ENCODE data around the gene COPS6.
A peak's percentile ranks its signal among the peaks of the same experiment; 100 is the strongest.

COPS6 gene

DNA sequence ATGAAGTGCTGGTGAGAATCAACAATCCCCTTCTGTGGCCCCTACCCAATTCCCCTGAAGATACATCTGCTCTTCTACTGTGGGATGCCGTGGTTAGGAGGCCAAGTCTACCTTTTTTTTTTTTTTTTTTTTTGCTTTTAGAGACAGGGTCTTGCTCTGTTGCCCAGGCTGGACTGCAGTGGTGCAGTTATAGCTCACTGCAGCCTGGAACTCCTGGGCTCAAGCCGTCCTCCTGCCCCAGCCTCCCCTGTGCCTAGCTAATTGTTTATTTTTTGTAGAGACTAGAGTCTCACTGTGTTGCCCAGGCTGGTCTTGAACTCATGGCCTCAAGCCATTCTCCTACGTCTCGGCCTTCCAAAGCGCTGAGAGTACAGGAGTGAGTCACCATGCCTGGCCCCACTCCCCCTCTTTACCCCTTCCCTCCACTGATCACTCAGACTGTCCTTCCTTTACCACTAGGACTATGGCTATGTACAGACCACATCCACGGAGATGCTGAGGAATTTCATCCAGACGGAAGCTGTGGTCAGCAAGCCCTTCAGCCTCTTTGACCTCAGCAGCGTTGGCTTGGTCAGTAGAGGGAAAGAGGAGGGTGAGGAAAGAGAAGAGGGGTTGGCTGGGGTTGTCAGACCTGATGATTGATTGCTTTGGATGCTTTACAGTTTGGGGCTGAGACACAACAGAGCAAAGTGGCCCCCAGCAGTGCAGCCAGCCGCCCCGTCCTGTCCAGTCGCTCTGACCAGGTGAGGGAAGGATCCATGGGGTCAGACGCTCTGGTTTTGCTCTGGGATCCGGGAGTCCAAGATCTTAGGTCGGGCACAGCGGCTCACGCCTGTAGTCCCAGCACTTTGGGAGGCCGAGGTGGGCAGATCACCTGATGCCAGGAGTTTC, 14.4 kb downstream of the COPS6 start:
- DNase-seq (ENCODE audit: low read depth), result peak; percentile 49

DNA sequence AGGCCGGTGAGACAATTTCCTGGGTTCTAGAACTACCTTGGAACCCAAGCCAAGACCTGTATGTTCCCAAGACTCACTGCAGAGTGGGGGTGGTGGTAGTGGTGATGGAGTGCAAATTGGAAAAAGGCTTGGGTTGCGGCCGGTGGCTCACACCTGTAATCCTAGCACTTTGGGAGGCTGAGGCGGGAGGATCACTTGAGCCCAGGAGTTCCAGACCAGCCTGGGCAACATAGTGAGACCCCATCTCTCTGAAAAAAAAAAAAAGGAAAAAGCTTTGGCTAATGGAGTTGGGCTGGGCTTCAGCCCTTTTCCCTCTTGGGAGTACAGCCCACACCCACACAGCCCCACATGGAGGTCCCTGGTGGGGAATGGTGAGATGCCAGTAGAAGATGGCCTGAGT, 16.8 kb downstream of the COPS6 start:
- no peak for DNase-seq (ENCODE audit: low read depth)

DNA sequence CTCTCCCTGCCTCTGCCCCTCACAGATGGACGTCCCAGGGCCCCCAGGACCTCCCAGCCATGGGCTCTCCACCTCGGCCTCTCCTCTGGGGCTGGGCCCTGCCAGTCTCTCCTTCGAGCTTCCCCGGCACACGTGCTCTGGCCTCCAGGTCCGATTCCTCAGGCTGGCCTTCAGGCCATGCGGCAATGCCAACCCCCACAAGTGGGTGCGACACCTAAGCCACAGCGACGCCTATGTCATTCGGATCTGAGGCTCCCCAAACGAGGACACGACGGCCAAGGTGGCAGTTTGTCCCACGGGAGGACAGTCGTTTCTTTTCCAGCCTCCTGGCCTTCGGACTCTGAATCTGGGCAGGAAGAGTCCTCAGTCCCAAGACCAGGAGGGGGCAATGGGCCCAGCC, 17.9 kb downstream of the COPS6 start:
- no peak for DNase-seq (ENCODE audit: low read depth)

DNA sequence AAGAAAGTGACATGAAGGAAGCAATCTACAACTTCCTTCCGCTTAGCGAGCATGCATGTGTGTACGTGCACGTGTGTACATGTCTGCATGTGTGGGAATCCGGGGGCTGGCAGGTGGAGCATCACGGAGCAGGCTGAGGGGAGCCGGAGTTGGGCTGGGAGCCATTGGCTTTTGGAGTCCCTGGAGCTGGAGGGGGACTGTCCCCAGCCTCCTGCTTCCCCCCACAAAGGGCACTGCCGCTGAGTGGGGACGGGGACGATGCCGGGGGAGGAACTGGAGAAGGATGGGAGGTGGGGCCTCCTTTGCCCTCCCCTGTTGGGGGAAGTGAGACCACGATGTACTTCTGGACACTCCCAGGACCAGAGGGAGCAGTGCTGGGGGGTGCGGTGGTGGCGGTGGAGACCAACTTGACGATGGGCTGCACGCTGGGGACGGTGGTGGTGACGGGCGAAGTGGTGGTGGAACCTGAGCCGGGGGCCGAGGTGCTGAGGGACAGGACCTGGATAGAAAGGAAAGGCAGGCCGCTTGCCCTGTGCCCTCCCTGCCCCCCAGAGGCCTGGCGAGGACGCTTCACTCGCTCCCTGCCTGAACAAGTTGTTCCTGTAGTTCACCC, 18.5 kb downstream of the COPS6 start:
- DNase-seq (ENCODE audit: low read depth), result no peak

DNA sequence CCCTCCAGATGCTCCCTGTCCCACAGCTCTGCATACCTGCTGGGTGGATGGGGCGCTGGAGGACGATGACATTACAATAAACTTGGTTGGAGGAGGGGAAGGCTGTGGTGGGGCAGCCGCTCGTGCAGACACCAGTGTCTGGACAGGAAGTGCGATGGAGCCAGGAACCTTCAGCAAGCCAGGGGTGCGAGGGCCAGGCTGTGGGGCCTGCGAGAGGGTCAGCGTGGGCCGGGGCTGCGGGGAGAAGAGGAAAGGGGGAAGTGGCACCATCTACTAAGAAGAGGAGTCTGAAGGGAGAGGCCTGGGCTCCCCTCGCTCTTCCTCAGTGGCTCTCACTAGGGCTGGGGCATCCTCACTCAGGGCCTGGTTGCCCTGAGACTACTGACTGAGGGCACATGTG, 19.1 kb downstream of the COPS6 start:
- DNase-seq (ENCODE audit: low read depth), result no peak

DNA sequence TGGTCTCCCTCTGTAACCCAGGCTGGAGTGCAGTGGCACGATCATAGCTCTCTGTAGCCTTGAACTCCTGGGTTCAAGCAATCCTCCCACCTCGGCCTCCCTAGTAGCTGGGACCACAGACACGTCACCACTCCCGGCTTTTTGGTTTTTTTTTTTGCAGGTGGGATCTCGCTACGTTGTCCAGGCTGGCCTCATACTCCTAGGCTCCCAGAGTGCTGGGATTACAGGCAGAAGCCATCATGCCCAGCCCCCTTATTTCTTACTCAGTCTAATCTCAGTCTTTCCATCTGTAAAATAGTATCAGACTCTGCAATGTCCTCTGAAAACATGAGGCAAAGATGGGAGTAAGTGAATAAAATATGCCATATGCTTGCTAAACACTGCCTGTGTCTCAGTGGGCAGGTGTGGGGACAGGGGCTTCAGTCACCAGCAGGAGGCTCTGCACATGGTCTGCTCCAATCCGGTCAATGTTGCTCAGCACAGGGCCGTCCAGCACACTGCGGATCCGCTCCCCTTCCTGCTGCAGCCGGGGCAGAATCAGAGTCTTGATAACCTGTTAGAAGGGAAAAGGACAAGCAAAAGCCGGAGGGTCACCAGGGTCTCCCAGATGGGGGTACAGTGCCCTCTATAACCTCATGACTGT, 20.9 kb downstream of the COPS6 start:
- DNase-seq (ENCODE audit: low read depth), result no peak

DNA sequence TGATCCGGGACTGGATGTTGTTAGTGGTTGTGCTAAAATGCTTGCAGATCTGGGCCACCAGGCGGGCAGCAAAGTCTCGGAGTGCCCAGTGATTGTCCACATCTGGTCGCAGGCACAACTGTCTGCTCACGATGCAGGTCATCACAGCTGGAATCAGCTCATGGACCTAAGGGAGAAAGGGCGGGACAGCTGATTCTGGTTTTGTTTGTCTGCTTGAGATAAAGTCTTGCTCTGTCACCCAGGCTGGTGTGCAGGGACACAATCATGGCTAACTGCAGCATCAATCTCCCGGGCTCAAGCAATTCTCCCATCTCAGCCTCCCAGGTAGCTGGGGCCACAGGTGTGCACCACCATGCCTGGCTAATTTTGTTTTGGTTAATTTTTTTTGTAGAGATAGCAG, 22.4 kb downstream of the COPS6 start:
- DNase-seq (ENCODE audit: low read depth), result no peak

DNA sequence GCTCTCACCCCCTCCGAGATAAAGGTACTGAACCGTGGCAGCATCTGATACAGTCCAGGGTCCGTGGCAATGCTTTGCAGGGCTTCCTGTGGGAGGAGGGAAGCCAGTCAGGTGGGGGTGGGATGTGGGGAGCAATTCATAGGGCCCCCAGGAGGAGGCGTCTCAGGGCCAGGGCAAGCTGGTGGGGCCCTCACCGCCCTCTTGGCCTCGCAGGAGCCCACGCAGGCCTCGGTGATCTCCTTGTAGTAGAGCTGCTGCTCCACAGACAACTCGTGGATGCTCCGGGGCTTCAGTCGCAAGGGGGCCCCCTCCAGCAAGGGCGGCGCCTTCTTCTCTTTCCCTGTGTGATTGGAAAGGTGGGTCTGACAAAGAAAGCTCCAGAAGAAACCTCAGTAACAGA, 23.1 kb downstream of the COPS6 start:
- no peak for DNase-seq (ENCODE audit: low read depth)

DNA sequence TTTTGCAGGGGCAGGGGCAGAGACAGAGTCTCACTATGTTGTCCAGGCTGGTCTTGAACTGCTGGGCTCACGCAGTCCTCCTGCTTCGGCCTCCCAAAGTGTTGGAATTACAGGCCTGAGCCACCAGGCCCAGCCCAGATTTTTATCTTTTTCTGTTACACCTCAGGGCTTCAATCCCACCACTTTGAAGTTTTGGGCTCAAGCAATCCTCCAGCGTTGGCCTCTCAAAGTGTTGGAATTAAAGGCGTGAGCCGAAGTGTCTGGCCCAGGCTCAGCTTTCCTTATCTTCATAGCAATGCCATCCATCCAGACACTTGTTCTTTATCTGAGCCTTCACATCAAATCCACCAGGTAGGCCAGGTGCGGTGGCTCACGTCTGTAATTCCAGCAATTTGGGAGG, 26.3 kb downstream of the COPS6 start:
- DNase-seq (ENCODE audit: low read depth), result no peak

DNA sequence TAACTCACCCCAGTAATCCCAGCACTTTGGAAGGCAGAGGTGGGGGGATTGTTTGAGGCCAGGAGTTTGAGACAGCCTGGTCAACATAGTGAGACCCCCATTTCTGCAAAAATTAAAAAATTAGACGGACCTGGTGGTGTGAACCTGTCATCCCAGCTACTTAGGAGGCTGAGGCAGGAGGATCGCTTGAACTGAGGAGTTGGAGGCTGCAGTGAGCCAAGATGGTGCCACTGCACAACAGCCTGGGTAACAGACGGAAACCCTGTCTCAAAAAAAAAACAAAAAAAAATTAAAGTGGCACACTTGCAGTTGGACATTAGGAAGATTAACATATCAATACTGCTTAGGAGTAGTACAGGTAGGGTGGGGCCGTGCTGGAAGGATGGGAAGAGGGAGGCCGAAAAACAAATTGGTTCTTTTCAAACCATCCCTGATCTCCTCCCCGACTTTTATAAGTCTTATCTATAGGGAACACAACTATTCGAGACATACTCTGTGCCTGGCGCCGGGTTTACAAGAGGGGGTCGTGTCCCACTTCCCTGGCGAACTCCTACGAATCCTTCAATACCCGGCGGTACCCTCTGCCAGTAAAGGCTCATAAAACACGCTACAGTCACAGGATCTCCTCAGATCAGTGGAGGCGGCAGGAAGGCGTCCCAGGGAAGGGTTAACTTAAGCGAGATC, 29.8 kb downstream of the COPS6 start:
- DNase-seq (ENCODE audit: low read depth), result no peak

DNA sequence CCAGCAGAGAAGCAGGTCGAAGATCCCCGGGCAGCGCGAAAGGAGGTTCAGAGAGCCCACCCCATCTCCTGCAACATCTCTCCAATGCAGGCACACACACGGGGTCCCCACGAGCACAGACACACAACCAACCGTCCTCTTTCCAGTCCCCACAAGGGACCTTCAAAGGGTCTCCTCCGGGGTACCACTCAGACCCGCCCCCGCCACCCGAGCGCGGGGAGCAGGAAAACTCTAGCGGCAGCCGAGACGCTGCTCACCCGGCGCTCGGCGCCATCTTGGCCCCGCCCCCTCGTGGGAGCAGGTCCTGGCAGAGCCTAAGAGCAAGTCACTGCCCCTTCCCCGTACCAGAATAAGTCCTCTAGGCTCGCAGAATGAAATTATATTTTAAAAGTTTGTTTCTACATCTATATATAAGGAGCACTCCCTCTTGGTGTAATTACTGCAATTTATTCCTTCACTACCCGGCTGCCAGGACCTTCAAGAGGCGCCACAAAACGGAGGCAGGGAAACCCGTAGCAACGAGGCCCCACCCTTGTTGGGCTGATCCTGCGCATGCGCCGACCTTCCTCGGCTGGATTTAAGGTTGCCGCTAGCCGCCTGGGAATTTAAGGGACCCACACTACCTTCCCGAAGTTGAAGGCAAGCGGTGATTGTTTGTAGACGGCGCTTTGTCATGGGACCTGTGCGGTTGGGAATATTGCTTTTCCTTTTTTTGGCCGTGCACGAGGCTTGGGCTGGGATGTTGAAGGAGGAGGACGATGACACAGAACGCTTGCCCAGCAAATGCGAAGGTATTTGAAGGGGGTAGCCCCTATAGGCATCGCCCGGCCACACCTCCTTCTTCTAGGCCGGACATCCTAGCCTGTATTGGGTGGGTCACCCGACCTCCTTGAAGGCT, 30.6 kb downstream of the COPS6 start, which contains the start of the genes CNPY4 and TAF6:
CNPY4 (plus strand) TSS at position 563 of the 898 bp plus-strand sequence; CDS start at position 674, 111 bp downstream.
TAF6 (minus strand) TSS at position 287 of the 898 bp plus-strand sequence. CDS start 5,149 bp downstream, outside the sequence.
- peak; percentile 77 for DNase-seq (ENCODE audit: low read depth)

DNA sequence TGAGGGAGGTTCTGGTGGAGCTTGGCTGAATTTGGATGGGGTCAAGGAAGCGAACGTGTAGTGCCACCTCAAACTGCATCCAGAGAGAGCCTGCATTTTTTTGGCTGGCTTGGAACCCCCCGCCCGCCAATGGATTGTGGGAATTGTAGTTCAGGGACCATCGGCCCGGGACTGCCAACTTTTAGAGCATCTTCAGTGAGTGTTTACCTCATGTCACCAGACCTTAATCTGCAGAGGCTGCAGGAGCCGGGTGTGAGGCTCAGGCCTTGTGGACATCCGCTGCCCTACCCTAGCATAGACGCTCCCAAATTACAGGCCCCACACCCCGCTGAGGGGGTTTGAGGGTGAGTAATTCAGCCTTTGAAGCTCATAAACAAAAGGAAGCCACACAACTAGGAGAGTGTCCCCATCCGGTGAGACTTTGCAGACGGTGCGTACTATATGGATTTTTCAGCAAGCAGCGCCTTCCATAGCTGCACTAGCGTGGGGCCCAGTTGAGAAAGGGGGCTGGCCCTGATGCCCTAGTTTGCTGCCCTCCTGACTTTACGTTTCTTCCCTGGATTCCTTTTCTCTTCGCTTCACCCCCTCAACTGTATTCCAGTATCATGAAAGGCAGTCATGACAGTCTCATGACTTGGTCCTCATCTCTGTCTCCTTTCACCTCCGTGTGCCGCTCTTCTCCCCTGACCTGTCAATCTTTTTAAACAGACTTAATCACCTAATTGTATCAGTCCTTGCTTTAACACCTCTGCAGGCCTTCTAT, 31.4 kb downstream of the COPS6 start:
- DNase-seq (ENCODE audit: low read depth), result peak; percentile 29

DNA sequence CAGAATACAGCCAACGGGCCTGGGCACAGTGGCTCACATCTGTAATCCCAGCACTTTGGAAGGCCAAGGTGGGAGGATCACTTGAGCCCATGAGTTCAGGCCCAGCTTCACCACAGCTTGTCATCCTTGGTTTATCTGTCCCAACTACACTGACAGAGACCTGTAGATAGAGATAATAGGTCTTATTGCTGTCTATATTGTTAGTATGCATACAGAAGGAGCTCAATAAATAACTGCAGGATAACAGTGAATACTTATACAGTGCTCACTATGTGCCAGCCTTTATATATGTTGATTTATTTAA, 31.9 kb downstream of the COPS6 start:
- no peak for DNase-seq (ENCODE audit: low read depth)

DNA sequence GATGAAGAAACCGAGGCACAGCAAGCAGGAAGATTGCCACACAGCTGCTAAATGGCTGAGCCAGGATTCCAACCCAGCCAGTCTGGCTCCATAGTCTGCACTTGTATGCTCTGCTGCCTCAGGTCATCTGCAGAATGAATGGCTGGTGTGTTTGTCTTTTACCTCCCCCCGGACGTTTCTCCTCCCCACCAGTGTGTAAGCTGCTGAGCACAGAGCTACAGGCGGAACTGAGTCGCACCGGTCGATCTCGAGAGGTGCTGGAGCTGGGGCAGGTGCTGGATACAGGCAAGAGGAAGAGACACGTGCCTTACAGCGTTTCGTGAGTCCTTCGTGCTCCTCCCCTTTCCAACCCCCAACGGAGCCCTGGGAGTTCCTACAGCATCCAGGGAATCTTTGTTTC, 33.3 kb downstream of the COPS6 start:
- DNase-seq (ENCODE audit: low read depth), result no peak

DNA sequence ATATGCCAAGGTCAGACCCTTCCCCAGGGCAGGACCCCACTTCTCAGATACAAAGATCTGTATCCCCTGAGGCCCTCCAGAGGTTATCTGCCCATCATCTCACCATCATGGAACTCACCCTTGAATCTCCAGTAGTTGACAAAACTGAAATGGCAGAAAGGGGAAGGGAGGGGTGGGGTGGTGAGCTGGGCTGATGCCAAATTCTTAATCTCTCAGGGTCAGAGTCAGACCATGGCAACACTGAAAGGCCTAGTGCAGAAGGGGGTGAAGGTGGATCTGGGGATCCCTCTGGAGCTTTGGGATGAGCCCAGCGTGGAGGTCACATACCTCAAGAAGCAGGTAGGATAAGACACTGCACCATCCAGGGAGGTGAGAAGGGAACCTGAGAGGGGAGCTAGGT, 33.8 kb downstream of the COPS6 start:
- no peak for DNase-seq (ENCODE audit: low read depth)

DNA sequence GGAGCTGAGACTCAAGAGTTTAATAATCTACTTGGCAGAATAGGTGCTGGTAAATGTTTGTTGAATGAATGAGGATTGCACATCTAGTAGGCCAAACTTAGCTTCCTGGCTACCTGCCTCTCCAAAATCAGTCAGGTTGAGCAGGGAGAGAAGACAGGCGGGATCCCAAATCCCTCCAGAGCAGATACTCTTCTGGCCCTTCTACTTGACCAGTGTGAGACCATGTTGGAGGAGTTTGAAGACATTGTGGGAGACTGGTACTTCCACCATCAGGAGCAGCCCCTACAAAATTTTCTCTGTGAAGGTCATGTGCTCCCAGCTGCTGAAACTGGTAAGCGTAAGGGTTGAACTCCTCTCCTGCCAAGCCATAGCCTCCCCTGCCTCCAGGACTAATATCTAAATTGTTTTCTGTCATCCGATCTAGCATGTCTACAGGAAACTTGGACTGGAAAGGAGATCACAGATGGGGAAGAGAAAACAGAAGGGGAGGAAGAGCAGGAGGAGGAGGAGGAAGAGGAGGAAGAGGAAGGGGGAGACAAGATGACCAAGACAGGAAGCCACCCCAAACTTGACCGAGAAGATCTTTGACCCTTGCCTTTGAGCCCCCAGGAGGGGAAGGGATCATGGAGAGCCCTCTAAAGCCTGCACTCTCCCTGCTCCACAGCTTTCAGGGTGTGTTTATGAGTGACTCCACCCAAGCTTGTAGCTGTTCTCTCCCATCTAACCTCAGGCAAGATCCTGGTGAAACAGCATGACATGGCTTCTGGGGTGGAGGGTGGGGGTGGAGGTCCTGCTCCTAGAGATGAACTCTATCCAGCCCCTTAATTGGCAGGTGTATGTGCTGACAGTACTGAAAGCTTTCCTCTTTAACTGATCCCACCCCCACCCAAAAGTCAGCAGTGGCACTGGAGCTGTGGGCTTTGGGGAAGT, 35.8 kb downstream of the COPS6 start:
- no peak for DNase-seq (ENCODE audit: low read depth)

DNA sequence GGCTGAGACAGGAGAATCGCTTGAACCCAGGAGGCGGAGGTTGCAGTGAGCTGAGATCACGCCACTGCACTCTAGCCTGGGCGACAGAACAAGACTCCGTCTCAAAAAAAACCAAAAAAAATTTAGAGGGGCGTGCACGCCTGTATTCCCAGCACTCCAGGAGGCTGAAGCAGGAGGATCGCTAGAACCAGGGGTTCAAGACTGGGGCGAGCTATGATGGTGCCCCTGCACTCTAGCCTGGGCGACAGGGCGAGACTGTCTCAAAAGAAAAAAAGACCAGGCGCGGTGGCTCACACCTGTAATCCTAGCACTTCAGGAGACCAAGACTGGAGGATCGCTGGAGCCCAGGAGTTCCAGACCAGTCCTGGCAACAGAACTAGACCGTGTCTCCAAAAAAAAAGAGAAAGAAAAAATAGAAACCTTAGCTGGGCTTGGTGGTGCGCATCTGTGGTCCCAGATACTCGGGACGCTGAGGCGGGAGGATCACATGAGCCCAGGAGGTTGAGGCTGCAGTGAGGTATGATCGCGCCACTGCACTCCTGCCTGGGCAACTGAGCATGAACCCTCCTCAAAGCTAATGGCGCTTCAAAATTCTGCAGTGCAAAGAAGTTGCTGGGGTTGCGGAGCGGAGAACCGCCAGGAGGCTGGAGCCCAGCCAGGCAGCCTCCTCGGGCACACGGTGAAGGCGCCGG, 37.6 kb downstream of the COPS6 start:
- DNase-seq (ENCODE audit: low read depth), result no peak

DNA sequence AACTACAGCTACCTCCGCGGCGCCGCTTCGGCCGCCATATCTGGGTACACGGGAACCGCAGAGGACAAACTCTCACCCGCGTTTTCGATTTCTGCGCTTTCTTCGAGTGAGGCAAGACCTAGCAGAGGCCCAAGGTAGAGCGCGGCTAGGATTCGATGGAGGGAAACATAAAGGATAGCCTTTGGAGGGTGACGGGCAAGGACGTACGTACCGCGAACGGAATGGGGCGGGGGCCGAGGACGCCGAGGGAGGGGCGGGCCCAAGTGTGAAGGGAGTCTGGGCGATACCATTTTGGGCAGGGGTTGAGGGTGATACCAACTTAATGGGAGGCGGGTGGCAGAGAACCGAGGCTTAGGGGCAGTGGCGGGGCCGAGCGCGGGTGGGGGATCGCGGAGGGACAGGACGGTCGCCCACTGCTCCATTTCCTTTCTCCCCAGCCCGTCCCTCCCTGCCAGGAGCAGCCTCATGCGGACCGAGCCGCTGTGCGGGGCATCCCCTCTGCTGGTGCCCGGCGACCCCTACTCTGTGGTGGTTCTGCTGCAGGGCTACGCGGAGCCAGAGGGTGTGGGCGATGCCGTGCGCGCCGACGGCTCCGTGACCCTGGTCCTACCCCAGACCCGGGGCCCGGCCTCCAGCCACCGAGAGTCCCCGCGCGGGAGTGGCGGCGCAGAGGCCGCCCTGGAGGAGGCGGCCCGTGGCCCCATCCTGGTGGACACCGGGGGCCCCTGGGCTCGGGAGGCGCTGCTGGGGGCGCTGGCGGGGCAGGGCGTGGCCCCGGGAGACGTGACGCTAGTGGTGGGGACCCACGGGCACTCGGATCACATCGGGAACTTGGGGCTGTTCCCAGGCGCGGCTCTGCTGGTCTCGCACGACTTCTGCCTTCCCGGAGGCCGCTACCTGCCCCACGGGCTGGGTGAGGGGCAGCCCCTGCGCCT, 38.4 kb downstream of the COPS6 start, which contains the start of gene MBLAC1:
MBLAC1 (plus strand) TSS at position 37 of the 935 bp plus-strand sequence; CDS start at position 466, 429 bp downstream.
- peak; percentile 65 for DNase-seq (ENCODE audit: low read depth)
